Measurements from ENCODE around the gene RBP3. TPM values are rescaled to one million over a fixed set of nuclear protein-coding genes. Genes with fewer than 3 reads are reported as not detected.
A peak's percentile ranks its signal among the peaks of the same experiment; 100 is the strongest.

The RBP3 gene
- total RNA-seq, 1 experiment from 2014 or later, result not detected

GRCh38 chr10:47354165-47354564 lies 6.0 kb downstream of the RBP3 start:
- Histone ChIP-seq H3K27me3 (ENCODE audit: insufficient read depth, low read length) (no peaks in the 10 kb centered on the region), H3K14ac (ENCODE audit: insufficient read depth, low read length) (no peak overlapping the region), H2BK12ac (ENCODE audit: insufficient read length, low read depth, low read length) (no peak overlapping the region), H4K91ac (ENCODE audit: insufficient read length, low read depth, low read length) (no peak overlapping the region), H3K23ac (ENCODE audit: insufficient read length, low read depth, low read length) (no peak overlapping the region), H2BK15ac (ENCODE audit: low read depth, low read length) (no peak overlapping the region), H3K27ac (ENCODE audit: insufficient read length, low read depth, low read length) (no peak overlapping the region), H3K9ac (ENCODE audit: extremely low read depth, insufficient read length, low read length) (no peak overlapping the region), H3K18ac (ENCODE audit: insufficient read length, low read depth, low read length) (no peak overlapping the region), H3K56ac (ENCODE audit: insufficient read length, low read depth, low read length) (no peak overlapping the region), H2AFZ (ENCODE audit: low read length) (no peak overlapping the region), H2BK120ac (ENCODE audit: low read depth, low read length, poor library complexity, severe bottlenecking) (no peak overlapping the region), H3K23me2 (ENCODE audit: insufficient read length, low read depth, low read length, poor library complexity, severe bottlenecking) (no peaks in the 10 kb centered on the region), H3K9me3 (ENCODE audit: control insufficient read depth, low read depth, low read length) (no peaks in the 10 kb centered on the region), H4K20me1 (ENCODE audit: control insufficient read depth, insufficient read depth, insufficient read length) (no peaks in the 10 kb centered on the region), H2AK5ac (ENCODE audit: insufficient read length, low read length) (no peak overlapping the region), H2BK20ac (ENCODE audit: low read depth, low read length, poor library complexity, severe bottlenecking) (no peak overlapping the region), H4K8ac (replicated peaks; ENCODE audit: insufficient read length, low read depth, low read length) (no peak overlapping the region), H4K5ac (ENCODE audit: insufficient read length, low read depth, low read length) (no peak overlapping the region), H3T11ph (ENCODE audit: low read length) (no peak overlapping the region), H3K79me1 (ENCODE audit: insufficient read depth, low read depth, low read length, poor library complexity, severe bottlenecking) (no peaks in the 10 kb centered on the region), H3K4me1 (ENCODE audit: insufficient read depth, low read length) (no peaks in the 10 kb centered on the region), H3K4me2 (ENCODE audit: insufficient read depth, insufficient read length, low read length) (no peak overlapping the region), H2BK5ac (ENCODE audit: insufficient read length, low read length) (no peak overlapping the region), H3K79me2 (ENCODE audit: insufficient read depth, low read length) (no peaks in the 10 kb centered on the region), H3K4ac (ENCODE audit: low read depth, low read length) (no peak overlapping the region)
- Mint-ChIP-seq H3K27ac (peak overlapping the region in 1 of 3 experiments; percentile 11; a peak in 1 of 7 replicates), H3K4me3 (no peak overlapping the region), H3K4me1 (no peaks in the 10 kb centered on the region), H3K9me3 (no peaks in the 10 kb centered on the region), H3K36me3 (ENCODE audit: insufficient read depth in 1 of 3, low read depth in 3 of 3) (no peaks in the 10 kb centered on the region), H3K27me3 (ENCODE audit: low read depth) (no peaks in the 10 kb centered on the region; the same call in 1 of the 2 replicates)
- no peak for DNase-seq
- no CpG with 5 or more reads among the region's 4 CpGs for WGBS (ENCODE audit: extremely low coverage, insufficient read length, low lambda C conversion rate)
- peak; percentile 27; the same call in 2 of the 3 replicates for TF ChIP-seq CTCF (conservative IDR thresholded peaks at IDR 0.05)
